GM23338 (cell line): ENCODE measurements around the gene DCAF10. TPM values are rescaled to one million over a fixed set of nuclear protein-coding genes. Genes with fewer than 3 reads are reported as not detected.

Source experiments
- ATAC-seq: fragments of 200-7000 bp; cut with Tn5 transposase; 3 replicates; pipeline ENCODE4 v1.9.1; 2020
- DNase-seq: peaks from one replicate; pipeline ENCODE4 v3.0.0-alpha.2; 2015; ENCODE audit warnings: low spot score
- H2AFZ ChIP-seq: fragments of 200-600 bp; sonication (generic); 2 replicates; pipeline ENCODE4 v1.8.0; 2016; ENCODE audit warnings: antibody characterized with exemption, mild to moderate bottlenecking, moderate library complexity
- H3F3A ChIP-seq: fragments of 200-600 bp; sonication (generic); replicated peaks from 2 replicates; pipeline ENCODE4 v1.8.0; 2017; ENCODE audit warnings: antibody characterized with exemption, mixed run types, low read depth
- H3K27ac ChIP-seq: fragments of 200-600 bp; sonication (generic); 2 replicates; pipeline ENCODE4 v1.6.1; 2016; ENCODE audit warnings: low read depth
- H3K27me3 ChIP-seq: fragments of 200-600 bp; sonication (generic); 2 replicates; pipeline ENCODE4 v1.8.0; 2016; ENCODE audit warnings: mild to moderate bottlenecking, mixed run types, moderate library complexity; ENCODE audit not compliant: insufficient read depth
- H3K36me3 ChIP-seq: fragments of 200-600 bp; sonication (generic); 2 replicates; pipeline ENCODE4 v1.8.0; 2016; ENCODE audit warnings: mild to moderate bottlenecking; ENCODE audit not compliant: insufficient read depth
- H3K4me1 ChIP-seq: fragments of 200-600 bp; sonication (generic); 2 replicates; pipeline ENCODE4 v1.8.0; 2016; ENCODE audit warnings: mild to moderate bottlenecking, moderate library complexity; ENCODE audit not compliant: insufficient read depth
- H3K4me2 ChIP-seq: fragments of 200-600 bp; sonication (generic); 2 replicates; pipeline ENCODE4 v1.7.1; 2017; ENCODE audit warnings: mixed run types
- H3K4me3 ChIP-seq: fragments of 200-600 bp; sonication (generic); 2 replicates; pipeline ENCODE4 v1.6.1; 2016; ENCODE audit warnings: mixed run types
- H3K79me2 ChIP-seq: fragments of 200-600 bp; sonication (generic); replicated peaks from 2 replicates; pipeline ENCODE4 v1.8.0; 2017; ENCODE audit warnings: mild to moderate bottlenecking; ENCODE audit not compliant: insufficient read depth
- H3K9me2 ChIP-seq: fragments of 200-600 bp; sonication (generic); 2 replicates; pipeline ENCODE4 v1.8.0; 2017; ENCODE audit not compliant: insufficient read depth
- H4K20me1 ChIP-seq: fragments of 200-600 bp; sonication (generic); replicated peaks from 2 replicates; pipeline ENCODE4 v1.8.0; 2017; ENCODE audit warnings: mild to moderate bottlenecking; ENCODE audit not compliant: insufficient read depth
- H3K27ac Mint-ChIP-seq: 2 replicates; pipeline ENCODE4 v1.8.0; 2020; ENCODE audit warnings: inconsistent platforms, mild to moderate bottlenecking, moderate library complexity, mixed read lengths
- H3K27me3 Mint-ChIP-seq: 3 replicates; pipeline ENCODE4 v1.8.0; 2022; ENCODE audit warnings: low read depth, mild to moderate bottlenecking, moderate library complexity, mixed read lengths, inconsistent platforms; ENCODE audit not compliant: insufficient read depth, poor library complexity
- H3K36me3 Mint-ChIP-seq: 3 replicates; pipeline ENCODE4 v1.8.0; 2021; ENCODE audit warnings: low read depth, mild to moderate bottlenecking, inconsistent platforms, moderate library complexity, mixed read lengths
- H3K4me1 Mint-ChIP-seq: 3 replicates; pipeline ENCODE4 v1.8.0; 2020; ENCODE audit warnings: mild to moderate bottlenecking, inconsistent platforms, mixed read lengths
- H3K4me3 Mint-ChIP-seq: 3 replicates; pipeline ENCODE4 v1.8.0; 2021; ENCODE audit warnings: moderate library complexity, mild to moderate bottlenecking, inconsistent platforms, mixed read lengths
- H3K9me3 Mint-ChIP-seq: 3 replicates; pipeline ENCODE4 v1.8.0; 2020; ENCODE audit warnings: moderate library complexity, mild to moderate bottlenecking, inconsistent platforms, mixed read lengths
- CREB1 ChIP-seq: fragments of 250-450 bp; sonication (Bioruptor Pico); IDR thresholded peaks from 2 replicates; pipeline ENCODE4 v1.5.0; 2020; ENCODE audit warnings: low read depth, mild to moderate bottlenecking, moderate library complexity
- EZH2 ChIP-seq: fragments of 200-600 bp; sonication (generic); IDR thresholded peaks from one replicate; pipeline ENCODE4 v1.8.0; 2017; ENCODE audit warnings: antibody characterized with exemption, mild to moderate bottlenecking, low read depth; ENCODE audit not compliant: unreplicated experiment
- EZH2phosphoT487 ChIP-seq: fragments of 200-600 bp; sonication (generic); IDR thresholded peaks from one replicate; pipeline ENCODE4 v1.8.1; 2018; ENCODE audit warnings: antibody characterized with exemption; ENCODE audit not compliant: unreplicated experiment
- JUNB ChIP-seq: IDR thresholded peaks from one replicate; pipeline ENCODE4 v1.6.1; 2016; ENCODE audit warnings: antibody characterized with exemption; ENCODE audit not compliant: unreplicated experiment
- NANOG ChIP-seq: IDR thresholded peaks from 2 replicates; pipeline ENCODE4 v1.6.1; 2016; ENCODE audit warnings: antibody characterized with exemption, borderline replicate concordance
- POLR2AphosphoS5 ChIP-seq: IDR thresholded peaks from 2 replicates; pipeline ENCODE4 v1.6.1; 2016; ENCODE audit warnings: antibody characterized with exemption, low read depth
- STAT1 ChIP-seq: IDR thresholded peaks from one replicate; pipeline ENCODE4 v1.6.1; 2016; ENCODE audit warnings: antibody characterized with exemption; ENCODE audit not compliant: unreplicated experiment
- ZNF331 ChIP-seq: fragments of 250-450 bp; sonication (Bioruptor Pico); IDR thresholded peaks from 2 replicates; pipeline ENCODE4 v1.5.0; 2020; ENCODE audit warnings: low read depth, mild to moderate bottlenecking, moderate library complexity
- polyA plus RNA-seq: library from polyadenylated mRNA; unstranded; fragments of >200 nt; fragmentation: Nextera tagmentation; extraction: Ambion mirVana; gene quantifications from 2 replicates; pipeline ENCODE4 v1.2.1, GENCODE V29; 2016
- total RNA-seq: library from RNA; depleted of rRNA; stranded (reverse); fragments of >200 nt; shearing (Covaris generic); gene quantifications from 2 replicates; pipeline ENCODE4 v1.2.3, GENCODE V29; 2014
- TF ChIP-seq, protein P1 (sequence below): IDR thresholded peaks from 2 replicates; pipeline ENCODE4 v1.6.1; 2016; ENCODE audit warnings: antibody characterized with exemption
- TF ChIP-seq, protein P2 (sequence below): fragments of 250-450 bp; sonication (Bioruptor Pico); IDR thresholded peaks from 2 replicates; pipeline ENCODE4 v1.5.0; 2020; ENCODE audit warnings: mild to moderate bottlenecking, moderate library complexity
- TF ChIP-seq, protein P3 (sequence below), 2 experiments: fragments of 200-600 bp in 1 of 2; sonication (generic) in 1 of 2; conservative IDR thresholded peaks; 2 replicates each; pipeline versions ENCODE4 v1.5.1 to v1.6.1; 2016 to 2017; ENCODE audit warnings: antibody characterized with exemption in 2 of 2, low read depth in 2 of 2, mild to moderate bottlenecking in 2 of 2, moderate library complexity in 1 of 2
- TF ChIP-seq, protein P4 (sequence below): IDR thresholded peaks from one replicate; pipeline ENCODE4 v1.6.1; 2018; ENCODE audit warnings: antibody characterized with exemption; ENCODE audit not compliant: unreplicated experiment

The DCAF10 gene
- total and polyA plus RNA-seq, 2 experiments from 2014 or later: 6.6 to 11.5 TPM

DNA sequence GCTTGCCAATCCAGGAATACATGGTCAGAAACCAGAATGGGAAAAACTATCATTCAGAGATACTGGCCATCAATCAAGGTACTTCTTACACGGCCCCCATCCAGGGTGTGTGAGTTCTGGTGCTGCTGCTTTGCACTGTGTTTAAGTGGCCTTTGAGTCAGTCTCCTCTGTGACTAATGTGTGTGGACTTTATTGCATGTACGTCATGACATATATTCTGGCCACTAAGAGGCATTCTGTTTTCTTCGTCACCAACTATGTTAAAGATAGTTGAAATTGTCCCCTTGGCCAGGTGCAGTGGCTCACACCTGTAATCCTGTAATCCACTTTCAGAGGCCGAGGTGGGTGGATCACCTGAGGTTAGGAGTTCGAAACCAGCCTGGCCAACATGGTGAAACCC lies 24.3 kb upstream of the DCAF10 start (continued):
- no peak for TF ChIP-seq STAT1
- TF ChIP-seq POLR2AphosphoS5: no peak
- no peak for TF ChIP-seq CREB1
- TF ChIP-seq, protein P1, sequence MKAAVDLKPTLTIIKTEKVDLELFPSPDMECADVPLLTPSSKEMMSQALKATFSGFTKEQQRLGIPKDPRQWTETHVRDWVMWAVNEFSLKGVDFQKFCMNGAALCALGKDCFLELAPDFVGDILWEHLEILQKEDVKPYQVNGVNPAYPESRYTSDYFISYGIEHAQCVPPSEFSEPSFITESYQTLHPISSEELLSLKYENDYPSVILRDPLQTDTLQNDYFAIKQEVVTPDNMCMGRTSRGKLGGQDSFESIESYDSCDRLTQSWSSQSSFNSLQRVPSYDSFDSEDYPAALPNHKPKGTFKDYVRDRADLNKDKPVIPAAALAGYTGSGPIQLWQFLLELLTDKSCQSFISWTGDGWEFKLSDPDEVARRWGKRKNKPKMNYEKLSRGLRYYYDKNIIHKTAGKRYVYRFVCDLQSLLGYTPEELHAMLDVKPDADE: no peak

DNA sequence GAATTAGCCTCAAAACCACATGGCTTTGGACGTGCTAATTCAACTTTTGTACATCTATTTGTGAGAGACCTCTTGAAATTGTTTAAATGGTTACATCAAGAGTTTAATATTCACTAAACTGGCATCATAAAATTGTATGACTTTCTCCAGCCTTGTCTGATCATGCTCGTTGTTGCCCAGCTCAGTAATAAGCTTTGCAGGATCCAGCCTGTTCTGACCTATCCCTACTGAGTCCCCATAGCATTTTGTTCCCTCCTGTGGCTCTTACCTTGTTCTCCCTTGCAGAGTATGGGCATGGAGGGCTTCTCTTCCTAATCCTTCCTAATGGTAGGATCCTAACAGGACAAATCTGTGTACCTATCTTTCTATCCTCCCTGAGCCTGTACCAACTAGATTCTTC lies 22.1 kb upstream of the DCAF10 start:
- no peak overlapping the region for H2AFZ ChIP-seq
- Mint-ChIP-seq H3K27ac (no peak overlapping the region), H3K27me3 (peaks cover 6% of the 10 kb centered on the region), H3K36me3 (peaks cover 69% of the 10 kb centered on the region), H3K4me3 (no peak overlapping the region), H3K4me1 (peaks cover 6% of the 10 kb centered on the region), H3K9me3 (no peaks in the 10 kb centered on the region)
- peaks cover 52% of the 10 kb centered on the region for H3K36me3 ChIP-seq
- H3K27me3 ChIP-seq: no peaks in the 10 kb centered on the region
- H3K4me1 ChIP-seq: 0 out of 2 replicates have a peak, but pooled peaks cover under 1% of the 10 kb centered on the region
- no peaks in the 10 kb centered on the region for H3F3A ChIP-seq
- H3K79me2 ChIP-seq: peaks cover 24% of the 10 kb centered on the region
- TF ChIP-seq EZH2phosphoT487 (no peak), STAT1 (no peak), EZH2 (no peak), ZNF331 (no peak), CREB1 (no peak), POLR2AphosphoS5 (no peak), NANOG (no peak), JUNB (no peak)
- TF ChIP-seq, protein P2, sequence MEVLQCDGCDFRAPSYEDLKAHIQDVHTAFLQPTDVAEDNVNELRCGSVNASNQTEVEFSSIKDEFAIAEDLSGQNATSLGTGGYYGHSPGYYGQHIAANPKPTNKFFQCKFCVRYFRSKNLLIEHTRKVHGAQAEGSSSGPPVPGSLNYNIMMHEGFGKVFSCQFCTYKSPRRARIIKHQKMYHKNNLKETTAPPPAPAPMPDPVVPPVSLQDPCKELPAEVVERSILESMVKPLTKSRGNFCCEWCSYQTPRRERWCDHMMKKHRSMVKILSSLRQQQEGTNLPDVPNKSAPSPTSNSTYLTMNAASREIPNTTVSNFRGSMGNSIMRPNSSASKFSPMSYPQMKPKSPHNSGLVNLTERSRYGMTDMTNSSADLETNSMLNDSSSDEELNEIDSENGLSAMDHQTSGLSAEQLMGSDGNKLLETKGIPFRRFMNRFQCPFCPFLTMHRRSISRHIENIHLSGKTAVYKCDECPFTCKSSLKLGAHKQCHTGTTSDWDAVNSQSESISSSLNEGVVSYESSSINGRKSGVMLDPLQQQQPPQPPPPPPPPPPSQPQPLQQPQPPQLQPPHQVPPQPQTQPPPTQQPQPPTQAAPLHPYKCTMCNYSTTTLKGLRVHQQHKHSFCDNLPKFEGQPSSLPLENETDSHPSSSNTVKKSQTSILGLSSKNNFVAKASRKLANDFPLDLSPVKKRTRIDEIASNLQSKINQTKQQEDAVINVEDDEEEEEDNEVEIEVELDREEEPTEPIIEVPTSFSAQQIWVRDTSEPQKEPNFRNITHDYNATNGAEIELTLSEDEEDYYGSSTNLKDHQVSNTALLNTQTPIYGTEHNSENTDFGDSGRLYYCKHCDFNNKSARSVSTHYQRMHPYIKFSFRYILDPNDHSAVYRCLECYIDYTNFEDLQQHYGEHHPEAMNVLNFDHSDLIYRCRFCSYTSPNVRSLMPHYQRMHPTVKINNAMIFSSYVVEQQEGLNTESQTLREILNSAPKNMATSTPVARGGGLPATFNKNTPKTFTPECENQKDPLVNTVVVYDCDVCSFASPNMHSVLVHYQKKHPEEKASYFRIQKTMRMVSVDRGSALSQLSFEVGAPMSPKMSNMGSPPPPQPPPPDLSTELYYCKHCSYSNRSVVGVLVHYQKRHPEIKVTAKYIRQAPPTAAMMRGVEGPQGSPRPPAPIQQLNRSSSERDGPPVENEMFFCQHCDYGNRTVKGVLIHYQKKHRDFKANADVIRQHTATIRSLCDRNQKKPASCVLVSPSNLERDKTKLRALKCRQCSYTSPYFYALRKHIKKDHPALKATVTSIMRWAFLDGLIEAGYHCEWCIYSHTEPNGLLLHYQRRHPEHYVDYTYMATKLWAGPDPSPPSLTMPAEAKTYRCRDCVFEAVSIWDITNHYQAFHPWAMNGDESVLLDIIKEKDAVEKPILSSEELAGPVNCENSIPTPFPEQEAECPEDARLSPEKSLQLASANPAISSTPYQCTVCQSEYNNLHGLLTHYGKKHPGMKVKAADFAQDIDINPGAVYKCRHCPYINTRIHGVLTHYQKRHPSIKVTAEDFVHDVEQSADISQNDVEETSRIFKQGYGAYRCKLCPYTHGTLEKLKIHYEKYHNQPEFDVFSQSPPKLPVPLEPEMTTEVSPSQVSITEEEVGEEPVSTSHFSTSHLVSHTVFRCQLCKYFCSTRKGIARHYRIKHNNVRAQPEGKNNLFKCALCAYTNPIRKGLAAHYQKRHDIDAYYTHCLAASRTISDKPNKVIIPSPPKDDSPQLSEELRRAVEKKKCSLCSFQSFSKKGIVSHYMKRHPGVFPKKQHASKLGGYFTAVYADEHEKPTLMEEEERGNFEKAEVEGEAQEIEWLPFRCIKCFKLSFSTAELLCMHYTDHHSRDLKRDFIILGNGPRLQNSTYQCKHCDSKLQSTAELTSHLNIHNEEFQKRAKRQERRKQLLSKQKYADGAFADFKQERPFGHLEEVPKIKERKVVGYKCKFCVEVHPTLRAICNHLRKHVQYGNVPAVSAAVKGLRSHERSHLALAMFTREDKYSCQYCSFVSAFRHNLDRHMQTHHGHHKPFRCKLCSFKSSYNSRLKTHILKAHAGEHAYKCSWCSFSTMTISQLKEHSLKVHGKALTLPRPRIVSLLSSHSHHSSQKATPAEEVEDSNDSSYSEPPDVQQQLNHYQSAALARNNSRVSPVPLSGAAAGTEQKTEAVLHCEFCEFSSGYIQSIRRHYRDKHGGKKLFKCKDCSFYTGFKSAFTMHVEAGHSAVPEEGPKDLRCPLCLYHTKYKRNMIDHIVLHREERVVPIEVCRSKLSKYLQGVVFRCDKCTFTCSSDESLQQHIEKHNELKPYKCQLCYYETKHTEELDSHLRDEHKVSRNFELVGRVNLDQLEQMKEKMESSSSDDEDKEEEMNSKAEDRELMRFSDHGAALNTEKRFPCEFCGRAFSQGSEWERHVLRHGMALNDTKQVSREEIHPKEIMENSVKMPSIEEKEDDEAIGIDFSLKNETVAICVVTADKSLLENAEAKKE (CRISPR knock-in tag): no peak
- TF ChIP-seq, protein P1: no peak
- TF ChIP-seq, protein P3, sequence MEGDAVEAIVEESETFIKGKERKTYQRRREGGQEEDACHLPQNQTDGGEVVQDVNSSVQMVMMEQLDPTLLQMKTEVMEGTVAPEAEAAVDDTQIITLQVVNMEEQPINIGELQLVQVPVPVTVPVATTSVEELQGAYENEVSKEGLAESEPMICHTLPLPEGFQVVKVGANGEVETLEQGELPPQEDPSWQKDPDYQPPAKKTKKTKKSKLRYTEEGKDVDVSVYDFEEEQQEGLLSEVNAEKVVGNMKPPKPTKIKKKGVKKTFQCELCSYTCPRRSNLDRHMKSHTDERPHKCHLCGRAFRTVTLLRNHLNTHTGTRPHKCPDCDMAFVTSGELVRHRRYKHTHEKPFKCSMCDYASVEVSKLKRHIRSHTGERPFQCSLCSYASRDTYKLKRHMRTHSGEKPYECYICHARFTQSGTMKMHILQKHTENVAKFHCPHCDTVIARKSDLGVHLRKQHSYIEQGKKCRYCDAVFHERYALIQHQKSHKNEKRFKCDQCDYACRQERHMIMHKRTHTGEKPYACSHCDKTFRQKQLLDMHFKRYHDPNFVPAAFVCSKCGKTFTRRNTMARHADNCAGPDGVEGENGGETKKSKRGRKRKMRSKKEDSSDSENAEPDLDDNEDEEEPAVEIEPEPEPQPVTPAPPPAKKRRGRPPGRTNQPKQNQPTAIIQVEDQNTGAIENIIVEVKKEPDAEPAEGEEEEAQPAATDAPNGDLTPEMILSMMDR (conservative IDR thresholded peaks at IDR 0.05; ENCODE audit: low read depth in 2 of 2): no peak
- TF ChIP-seq, protein P4, sequence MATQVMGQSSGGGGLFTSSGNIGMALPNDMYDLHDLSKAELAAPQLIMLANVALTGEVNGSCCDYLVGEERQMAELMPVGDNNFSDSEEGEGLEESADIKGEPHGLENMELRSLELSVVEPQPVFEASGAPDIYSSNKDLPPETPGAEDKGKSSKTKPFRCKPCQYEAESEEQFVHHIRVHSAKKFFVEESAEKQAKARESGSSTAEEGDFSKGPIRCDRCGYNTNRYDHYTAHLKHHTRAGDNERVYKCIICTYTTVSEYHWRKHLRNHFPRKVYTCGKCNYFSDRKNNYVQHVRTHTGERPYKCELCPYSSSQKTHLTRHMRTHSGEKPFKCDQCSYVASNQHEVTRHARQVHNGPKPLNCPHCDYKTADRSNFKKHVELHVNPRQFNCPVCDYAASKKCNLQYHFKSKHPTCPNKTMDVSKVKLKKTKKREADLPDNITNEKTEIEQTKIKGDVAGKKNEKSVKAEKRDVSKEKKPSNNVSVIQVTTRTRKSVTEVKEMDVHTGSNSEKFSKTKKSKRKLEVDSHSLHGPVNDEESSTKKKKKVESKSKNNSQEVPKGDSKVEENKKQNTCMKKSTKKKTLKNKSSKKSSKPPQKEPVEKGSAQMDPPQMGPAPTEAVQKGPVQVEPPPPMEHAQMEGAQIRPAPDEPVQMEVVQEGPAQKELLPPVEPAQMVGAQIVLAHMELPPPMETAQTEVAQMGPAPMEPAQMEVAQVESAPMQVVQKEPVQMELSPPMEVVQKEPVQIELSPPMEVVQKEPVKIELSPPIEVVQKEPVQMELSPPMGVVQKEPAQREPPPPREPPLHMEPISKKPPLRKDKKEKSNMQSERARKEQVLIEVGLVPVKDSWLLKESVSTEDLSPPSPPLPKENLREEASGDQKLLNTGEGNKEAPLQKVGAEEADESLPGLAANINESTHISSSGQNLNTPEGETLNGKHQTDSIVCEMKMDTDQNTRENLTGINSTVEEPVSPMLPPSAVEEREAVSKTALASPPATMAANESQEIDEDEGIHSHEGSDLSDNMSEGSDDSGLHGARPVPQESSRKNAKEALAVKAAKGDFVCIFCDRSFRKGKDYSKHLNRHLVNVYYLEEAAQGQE: no peak
- no peak overlapping the region for H3K4me2 ChIP-seq
- no peaks in the 10 kb centered on the region for H3K9me2 ChIP-seq
- ATAC-seq (no peak), DNase-seq (no peak)
- H3K4me3 ChIP-seq: no peak overlapping the region
- no peak overlapping the region for H3K27ac ChIP-seq
- H4K20me1 ChIP-seq: peaks cover 35% of the 10 kb centered on the region
